Measurements from ENCODE around the gene CAPZA1.

CAPZA1 gene

GRCh38 chr1:112625696-112626095 lies 6.1 kb downstream of the CAPZA1 start:
- Histone ChIP-seq H2AFZ (ENCODE audit: low read depth) (no peak overlapping the region), H3K79me2 (ENCODE audit: insufficient read depth, low read depth) (peaks cover 98% of the 10 kb centered on the region), H4K20me1 (ENCODE audit: insufficient read depth) (no peaks in the 10 kb centered on the region; the same call in 1 of the 2 replicates), H3K36me3 (ENCODE audit: insufficient read depth) (no peaks in the 10 kb centered on the region), H3K4me1 (ENCODE audit: low read depth, poor library complexity, severe bottlenecking) (peaks cover 52% of the 10 kb centered on the region), H3K9ac (no peak overlapping the region), H3K4me2 (no peak overlapping the region), H3K27me3 (ENCODE audit: insufficient read depth, low read depth) (no peaks in the 10 kb centered on the region), H3K4me3 (IDR thresholded peaks at IDR 0.05; ENCODE audit: insufficient read depth, low read depth, low read length) (no peak overlapping the region), H3K27ac (no peak overlapping the region)
- no peak for TF ChIP-seq CTCF (conservative IDR thresholded peaks at IDR 0.05; ENCODE audit: low read depth, low read length)

- H3K79me2 ChIP-seq (ENCODE audit: insufficient read depth, low read depth), result peaks cover 98% of the 10 kb centered on the region
- H3K27ac ChIP-seq, result no peak overlapping the region
- no peak overlapping the region for H3K4me2 ChIP-seq
- no peak overlapping the region for H2AFZ ChIP-seq (ENCODE audit: low read depth)
- H3K27me3 ChIP-seq (ENCODE audit: insufficient read depth, low read depth), result no peaks in the 10 kb centered on the region
- H3K4me3 ChIP-seq (IDR thresholded peaks at IDR 0.05; ENCODE audit: insufficient read depth, low read depth, low read length), result no peak overlapping the region
- H3K9ac ChIP-seq, result no peak overlapping the region
- H3K36me3 ChIP-seq (ENCODE audit: insufficient read depth), result no peaks in the 10 kb centered on the region
- H3K4me1 ChIP-seq (ENCODE audit: low read depth, poor library complexity, severe bottlenecking), result peaks cover 56% of the 10 kb centered on the region
- no peak for TF ChIP-seq CTCF (conservative IDR thresholded peaks at IDR 0.05; ENCODE audit: low read depth, low read length)
- no peaks in the 10 kb centered on the region; the same call in 1 of the 2 replicates for H4K20me1 ChIP-seq (ENCODE audit: insufficient read depth)
These were observed 6.6 kb downstream of the CAPZA1 start for GRCh38 chr1:112626193-112626592.

DNA sequence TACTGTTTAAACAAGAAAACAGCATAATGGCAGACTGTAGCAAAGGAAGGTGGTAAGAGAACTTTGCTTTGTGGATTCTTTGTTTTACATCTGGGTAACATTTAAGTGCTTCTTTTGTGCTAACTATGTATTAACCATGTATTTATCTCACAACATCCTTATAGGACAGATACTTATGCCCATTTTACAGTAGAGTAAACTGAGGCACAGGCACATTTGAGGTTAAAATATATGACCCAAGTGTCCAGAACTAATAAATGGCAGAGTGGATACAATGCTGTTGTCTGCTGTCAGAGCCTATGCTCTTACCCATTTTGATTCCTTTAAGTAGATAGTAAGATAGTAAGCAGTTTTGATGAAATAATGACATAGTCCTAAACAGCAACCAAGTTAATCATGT lies 7.3 kb downstream of the CAPZA1 start:
- Histone ChIP-seq H3K27me3 (ENCODE audit: insufficient read depth, low read depth) (no peaks in the 10 kb centered on the region), H3K4me2 (no peak overlapping the region), H3K9ac (no peak overlapping the region), H3K36me3 (ENCODE audit: insufficient read depth) (no peaks in the 10 kb centered on the region), H3K4me3 (IDR thresholded peaks at IDR 0.05; ENCODE audit: insufficient read depth, low read depth, low read length) (no peak overlapping the region), H4K20me1 (ENCODE audit: insufficient read depth) (no peaks in the 10 kb centered on the region; the same call in 1 of the 2 replicates), H3K79me2 (ENCODE audit: insufficient read depth, low read depth) (peaks cover 98% of the 10 kb centered on the region), H2AFZ (ENCODE audit: low read depth) (no peak overlapping the region), H3K4me1 (ENCODE audit: low read depth, poor library complexity, severe bottlenecking) (peaks cover 50% of the 10 kb centered on the region), H3K27ac (no peak overlapping the region)
- TF ChIP-seq CTCF (conservative IDR thresholded peaks at IDR 0.05; ENCODE audit: low read depth, low read length), result no peak

GRCh38 chr1:112628516-112628915 lies 8.9 kb downstream of the CAPZA1 start:
- Histone ChIP-seq H4K20me1 (ENCODE audit: insufficient read depth) (peaks cover 7% of the 10 kb centered on the region; the same call in 1 of the 2 replicates), H3K4me2 (no peak overlapping the region), H2AFZ (ENCODE audit: low read depth) (no peak overlapping the region), H3K27me3 (ENCODE audit: insufficient read depth, low read depth) (no peaks in the 10 kb centered on the region), H3K4me3 (IDR thresholded peaks at IDR 0.05; ENCODE audit: insufficient read depth, low read depth, low read length) (no peak overlapping the region), H3K36me3 (ENCODE audit: insufficient read depth) (no peaks in the 10 kb centered on the region), H3K9ac (no peak overlapping the region), H3K79me2 (ENCODE audit: insufficient read depth, low read depth) (peaks cover 98% of the 10 kb centered on the region), H3K27ac (no peak overlapping the region), H3K4me1 (ENCODE audit: low read depth, poor library complexity, severe bottlenecking) (peaks cover 44% of the 10 kb centered on the region)
- TF ChIP-seq CTCF (conservative IDR thresholded peaks at IDR 0.05; ENCODE audit: low read depth, low read length), result no peak

All from KMS-11 (cell line).